ENCODE data around the gene TMEM131L. TPM values are rescaled to one million over a fixed set of nuclear protein-coding genes. Genes with fewer than 3 reads are reported as not detected.
"Not testable (repeated sequence)": the region's sequence is repeated elsewhere in the genome, so short reads cannot be mapped to it uniquely, and the experiment has no call there.

The TMEM131L gene
- total RNA-seq, 4 donors from 2014 or later: 17.7 to 43.9 (median 24.8) TPM

DNA sequence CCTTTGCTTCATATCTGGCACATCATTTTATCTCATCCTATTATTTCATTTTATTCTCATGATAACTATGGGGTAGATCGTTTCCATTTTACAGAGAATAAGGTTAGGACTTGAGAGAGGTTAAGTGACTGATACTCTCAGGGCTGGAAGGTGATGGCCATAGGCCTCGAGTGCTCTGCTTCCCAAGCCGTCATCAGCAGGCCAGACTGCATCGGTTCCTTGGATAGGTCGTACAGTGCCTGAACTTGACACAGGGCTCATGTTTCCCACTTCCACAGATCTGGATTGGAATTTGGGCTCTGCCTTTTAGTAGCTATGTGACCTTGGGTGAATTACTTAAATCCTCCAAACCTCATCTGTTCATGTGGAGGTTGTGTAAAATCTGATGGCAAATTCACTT lies 81.4 kb downstream of the TMEM131L start:
- no peak for ATAC-seq (ENCODE audit: low FRiP score)
- no peak for DNase-seq (ENCODE audit: low spot score)

DNA sequence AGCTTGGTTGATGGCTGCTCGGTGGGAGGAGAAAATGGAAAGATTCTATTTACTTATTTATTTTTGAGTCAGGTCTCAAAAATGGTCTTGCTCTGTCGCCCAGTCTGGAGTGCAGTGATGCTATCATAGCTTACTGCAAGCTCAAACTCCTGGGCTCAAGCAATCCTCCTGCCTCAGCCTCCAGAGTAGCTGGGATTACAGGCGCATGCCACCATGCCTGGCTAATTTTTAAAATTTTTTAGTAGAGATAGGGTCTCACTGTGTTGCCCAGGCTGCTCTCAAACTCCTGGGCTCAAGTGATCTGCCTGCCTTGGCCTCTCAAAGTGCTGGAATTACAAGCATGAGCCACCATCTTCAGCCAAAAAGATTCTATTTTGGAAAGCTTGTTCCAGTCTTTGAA lies 82.7 kb downstream of the TMEM131L start:
- DNase-seq (ENCODE audit: low spot score); ATAC-seq (ENCODE audit: low FRiP score): not testable (repeated sequence)

More for the DNA sequence above, 81.4 kb downstream of the TMEM131L start:
- TF ChIP-seq, protein P1, sequence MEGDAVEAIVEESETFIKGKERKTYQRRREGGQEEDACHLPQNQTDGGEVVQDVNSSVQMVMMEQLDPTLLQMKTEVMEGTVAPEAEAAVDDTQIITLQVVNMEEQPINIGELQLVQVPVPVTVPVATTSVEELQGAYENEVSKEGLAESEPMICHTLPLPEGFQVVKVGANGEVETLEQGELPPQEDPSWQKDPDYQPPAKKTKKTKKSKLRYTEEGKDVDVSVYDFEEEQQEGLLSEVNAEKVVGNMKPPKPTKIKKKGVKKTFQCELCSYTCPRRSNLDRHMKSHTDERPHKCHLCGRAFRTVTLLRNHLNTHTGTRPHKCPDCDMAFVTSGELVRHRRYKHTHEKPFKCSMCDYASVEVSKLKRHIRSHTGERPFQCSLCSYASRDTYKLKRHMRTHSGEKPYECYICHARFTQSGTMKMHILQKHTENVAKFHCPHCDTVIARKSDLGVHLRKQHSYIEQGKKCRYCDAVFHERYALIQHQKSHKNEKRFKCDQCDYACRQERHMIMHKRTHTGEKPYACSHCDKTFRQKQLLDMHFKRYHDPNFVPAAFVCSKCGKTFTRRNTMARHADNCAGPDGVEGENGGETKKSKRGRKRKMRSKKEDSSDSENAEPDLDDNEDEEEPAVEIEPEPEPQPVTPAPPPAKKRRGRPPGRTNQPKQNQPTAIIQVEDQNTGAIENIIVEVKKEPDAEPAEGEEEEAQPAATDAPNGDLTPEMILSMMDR (IDR thresholded peaks at IDR 0.05): no peak

DNA sequence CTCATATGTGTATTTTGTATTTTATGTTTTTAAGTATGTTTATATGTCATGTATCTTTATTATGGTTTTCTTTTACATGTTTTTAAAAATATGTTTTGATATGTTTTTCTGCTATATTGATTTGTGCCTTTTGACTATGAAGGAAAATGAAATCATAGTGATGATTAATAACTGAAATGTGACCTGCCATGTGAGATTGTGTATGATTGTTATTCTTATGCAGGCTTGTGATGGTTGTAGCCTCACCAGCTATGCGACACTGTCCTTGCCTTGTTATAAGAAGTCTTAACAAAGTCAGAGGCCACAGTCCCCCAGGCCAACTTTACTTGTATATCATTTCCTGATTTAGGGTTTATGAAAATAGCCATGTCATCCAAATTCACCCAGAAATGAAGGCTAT lies 83.2 kb downstream of the TMEM131L start:
- DNase-seq (ENCODE audit: low spot score) (no peak), ATAC-seq (ENCODE audit: low FRiP score) (no peak)
- TF ChIP-seq, protein P1 (IDR thresholded peaks at IDR 0.05): no peak

DNA sequence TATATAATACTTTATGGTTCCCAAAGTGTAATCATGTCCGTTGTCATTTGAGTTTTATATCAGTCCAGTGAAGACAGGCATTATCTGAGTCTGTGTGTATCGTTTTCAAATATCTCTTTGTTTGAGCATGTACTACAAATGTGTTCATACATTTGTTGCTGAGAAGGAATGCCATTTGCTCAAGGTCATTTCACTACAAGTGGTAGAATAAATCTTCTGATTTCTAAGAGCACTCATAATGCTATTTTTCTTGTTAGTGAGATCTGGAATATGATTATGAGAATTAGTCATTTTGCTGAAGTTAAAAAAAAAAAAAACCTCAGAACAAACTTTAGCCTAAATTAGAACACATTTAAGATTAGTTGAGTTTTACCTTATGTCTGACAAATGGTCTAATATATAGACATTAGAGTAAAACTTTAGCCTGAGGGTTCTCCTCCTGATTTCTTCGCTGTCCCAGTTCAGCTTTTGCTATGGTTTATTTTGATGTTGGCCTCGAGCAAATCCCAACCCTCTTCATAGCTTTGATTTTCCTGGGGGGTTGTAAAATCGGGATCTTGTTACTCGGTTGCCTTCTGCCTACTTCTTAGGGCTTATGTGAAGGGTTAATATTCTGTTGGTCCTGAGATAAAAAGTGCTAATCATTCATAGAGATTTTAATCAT lies 87.1 kb downstream of the TMEM131L start:
- ATAC-seq (ENCODE audit: low FRiP score): no peak
- no peak for DNase-seq (ENCODE audit: low spot score)
- TF ChIP-seq, protein P1 (IDR thresholded peaks at IDR 0.05): no peak

DNA sequence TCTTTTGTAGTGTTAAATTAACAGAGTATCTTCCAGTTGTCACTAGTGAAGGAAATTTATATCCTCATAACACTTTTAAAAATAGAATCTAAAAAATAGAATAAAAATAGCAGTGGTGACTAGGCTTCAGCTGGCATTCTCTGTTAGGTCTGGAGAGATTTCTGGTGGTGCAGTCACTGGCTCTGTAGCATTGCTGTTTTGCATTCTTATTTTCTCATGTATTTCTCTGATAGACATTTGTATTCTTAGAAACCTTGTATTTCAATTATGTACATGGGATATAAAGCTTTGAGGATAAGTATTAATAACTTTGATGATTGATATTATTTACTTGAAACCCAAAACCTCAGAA lies 87.6 kb downstream of the TMEM131L start:
- ATAC-seq (ENCODE audit: low FRiP score): no peak
- no peak for DNase-seq (ENCODE audit: low spot score)
- TF ChIP-seq, protein P1 (IDR thresholded peaks at IDR 0.05): no peak

DNA sequence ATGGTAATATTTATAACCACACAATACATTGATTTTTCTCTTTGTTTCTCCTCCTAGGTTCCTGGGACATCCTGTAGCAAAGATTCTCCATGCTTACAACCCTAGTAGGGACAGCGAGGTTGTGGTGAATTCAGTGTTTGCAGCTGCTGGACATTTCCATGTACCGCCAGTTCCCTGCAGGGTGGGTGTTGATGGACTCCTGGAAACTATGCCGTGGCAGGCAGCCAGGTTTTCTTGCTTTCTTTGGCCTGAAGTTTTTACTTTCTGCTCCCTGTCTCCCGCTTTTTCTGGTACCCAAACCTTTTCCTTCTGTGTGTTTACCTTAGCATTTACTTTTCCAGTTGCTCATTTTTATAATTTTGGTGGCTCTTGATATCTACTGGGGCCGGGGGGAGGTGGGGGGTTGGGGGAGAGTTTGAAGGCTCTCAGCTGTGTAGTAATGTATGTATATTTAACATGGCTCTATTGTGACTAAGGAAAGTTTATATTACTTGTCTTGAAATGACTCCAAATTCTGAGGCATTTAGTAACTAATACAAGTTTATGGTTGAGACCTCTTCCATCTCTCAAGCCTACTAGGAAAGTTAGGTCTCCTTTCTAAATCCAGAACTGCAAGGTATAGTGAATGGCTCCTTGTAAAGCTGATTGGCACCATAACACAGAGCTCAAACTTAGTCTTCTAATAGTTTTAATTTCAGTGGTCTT lies 89.7 kb downstream of the TMEM131L start:
- TF ChIP-seq, protein P1 (IDR thresholded peaks at IDR 0.05): no peak
- DNase-seq (ENCODE audit: low spot score): no peak

DNA sequence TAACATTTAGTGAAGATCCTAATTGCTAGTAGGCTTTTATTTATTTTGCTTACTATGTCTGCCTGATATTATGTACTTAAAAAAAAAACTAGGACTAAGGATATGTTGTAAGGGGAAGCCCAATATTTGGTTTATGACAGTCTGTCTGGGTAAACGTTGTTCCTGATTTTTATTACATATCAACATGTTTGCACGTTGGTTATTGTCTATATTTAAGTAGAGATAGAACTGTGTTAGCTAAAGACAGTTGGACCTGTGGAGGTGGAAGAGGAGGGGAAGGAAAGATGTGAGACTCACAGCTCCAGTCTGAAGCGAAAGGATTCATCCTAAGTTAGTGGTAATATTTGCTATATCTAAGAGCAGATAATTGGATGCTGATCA lies 90.3 kb downstream of the TMEM131L start:
- TF ChIP-seq, protein P1 (IDR thresholded peaks at IDR 0.05): no peak
- DNase-seq (ENCODE audit: low spot score) (no peak), ATAC-seq (ENCODE audit: low FRiP score) (no peak)

More for the DNA sequence above, 89.7 kb downstream of the TMEM131L start:
- ATAC-seq (ENCODE audit: low FRiP score): no peak
